Prostate gland (tissue), 2 donors: ENCODE measurements around the gene PEX11B. TPM values are rescaled to one million over a fixed set of nuclear protein-coding genes. Genes with fewer than 3 reads are reported as not detected.
"Not testable (repeated sequence)": the region's sequence is repeated elsewhere in the genome, so short reads cannot be mapped to it uniquely, and the experiment has no call there.

Source experiments
- DNase-seq: peaks from one replicate; pipeline ENCODE4 v3.0.0-alpha.2; 2019; ENCODE audit warnings: low spot score
- H3K27ac ChIP-seq, 2 donors: fragments of 200-600 bp; sonication (generic); 2 replicates each; pipeline ENCODE4 v1.5.1; 2017 to 2019
- H3K27me3 ChIP-seq: fragments of 200-600 bp; sonication (generic); replicated peaks from 2 replicates; pipeline ENCODE4 v1.5.1; 2019; ENCODE audit not compliant: insufficient read depth
- H3K36me3 ChIP-seq, 2 donors: fragments of 200-600 bp; sonication (generic); 1 replicate in 1 of 2; 2 replicates in 1 of 2; pipeline versions ENCODE4 v1.5.1 to v1.8.1; 2017 to 2019
- H3K4me1 ChIP-seq: fragments of 200-600 bp; sonication (generic); replicated peaks from 2 replicates; pipeline ENCODE4 v1.5.1; 2019
- H3K4me3 ChIP-seq, 2 donors: fragments of 200-600 bp; sonication (generic); 2 replicates each; pipeline ENCODE4 v1.5.1; 2017 to 2019
- H3K9me3 ChIP-seq: fragments of 200-600 bp; sonication (generic); 2 replicates; pipeline ENCODE4 v1.5.1; 2017
- CTCF ChIP-seq, 4 experiments: fragments of 200-600 bp in 2 of 4; fragments of 450-650 bp in 2 of 4; sonication (generic) in 2 of 4; IDR thresholded peaks; 1 replicate in 3 of 4; 2 replicates in 1 of 4; pipeline ENCODE4 v1.5.1; 2016 to 2019; ENCODE audit warnings: antibody characterized with exemption in 4 of 4, mild to moderate bottlenecking in 2 of 4, moderate library complexity in 2 of 4
- POLR2A ChIP-seq: fragments of 450-650 bp; IDR thresholded peaks from one replicate; pipeline ENCODE4 v1.6.1; 2016; ENCODE audit warnings: antibody characterized with exemption, mild to moderate bottlenecking
- POLR2AphosphoS5 ChIP-seq: sonication (generic); formaldehyde crosslinking; IDR thresholded peaks from one replicate; pipeline ENCODE4 v1.6.1; 2017; ENCODE audit warnings: antibody characterized with exemption
- WGBS: methylation state at CpG from one replicate; pipeline ENCODE4 v1.1.5; 2018; 5-methylcytosine and 5-hydroxymethylcytosine counted together
- intact Hi-C: fragments of 100-400 bp; cut with DNase I; formaldehyde crosslinking; loops from one replicate; pipeline ENCODE4 v1.14.2; 2022
- total RNA-seq, 2 donors: library from RNA; depleted of rRNA; stranded (reverse); fragments of >200 nt; gene quantifications; one replicate each; pipeline ENCODE4 v1.1.0, GENCODE V29; 2016

The PEX11B gene
- total RNA-seq, 2 donors from 2014 or later: 35.9 to 37.7 TPM

GRCh38 chr1:145936247-145936646 is 17.7 kb upstream of the PEX11B start:
- no peaks in the 10 kb centered on the region for H3K36me3 ChIP-seq
- no peak for DNase-seq
- no peaks in the 10 kb centered on the region for H3K4me1 ChIP-seq
- no peak overlapping the region for H3K27ac ChIP-seq
- no peak overlapping the region for H3K4me3 ChIP-seq
- WGBS: 73% methylated on average over 8 of the region's 8 CpGs
- TF ChIP-seq POLR2AphosphoS5: no peak
- no peak for TF ChIP-seq CTCF (IDR thresholded peaks at IDR 0.05)
- no peak for TF ChIP-seq POLR2A
- no peaks in the 10 kb centered on the region for H3K9me3 ChIP-seq
- intact Hi-C loops: no loop called here
- no peaks in the 10 kb centered on the region for H3K27me3 ChIP-seq

- Histone ChIP-seq H3K27me3 (no peaks in the 10 kb centered on the region), H3K4me3 (no peak overlapping the region), H3K9me3 (no peaks in the 10 kb centered on the region), H3K27ac (no peak overlapping the region), H3K4me1 (no peaks in the 10 kb centered on the region), H3K36me3 (no peaks in the 10 kb centered on the region)
- DNase-seq: no peak
- no peak for TF ChIP-seq POLR2AphosphoS5
- TF ChIP-seq CTCF (IDR thresholded peaks at IDR 0.05): no peak
- TF ChIP-seq POLR2A: no peak
- intact Hi-C loops: no loop called here
Observed at GRCh38 chr1:145935708-145936107, 17.2 kb upstream of the PEX11B start.

GRCh38 chr1:145932522-145933009 is 14.0 kb upstream of the PEX11B start:
- DNase-seq, H3K4me3 ChIP-seq, H3K27ac ChIP-seq, H3K27me3 ChIP-seq, H3K4me1 ChIP-seq, intact Hi-C loops, H3K36me3 ChIP-seq, H3K9me3 ChIP-seq: not testable (repeated sequence)
- 53% methylated on average over 9 of the region's 9 CpGs for WGBS

- Histone ChIP-seq H3K4me1 (no peaks in the 10 kb centered on the region), H3K36me3 (no peaks in the 10 kb centered on the region), H3K4me3 (peak overlapping the region; percentile 56 to 78), H3K27me3 (no peaks in the 10 kb centered on the region), H3K27ac (peak overlapping the region; percentile 94 to 95), H3K9me3 (no peaks in the 10 kb centered on the region)
- no peak for DNase-seq
- 62% methylated on average over 20 of the region's 20 CpGs for WGBS
- TF ChIP-seq CTCF (IDR thresholded peaks at IDR 0.05): no peak
- intact Hi-C loops: no loop called here
Observed at GRCh38 chr1:145927916-145928643, 9.6 kb upstream of the PEX11B start.

GRCh38 chr1:145927063-145927886 is 8.8 kb upstream of the PEX11B start, which contains the start of gene RBM8A:
Gene RBM8A, minus strand, starts transcription at chr1:145927484. Its CDS starts 58 bp downstream, at chr1:145927426.
- WGBS: under 1% methylated on average over 41 of the region's 41 CpGs
- Histone ChIP-seq H3K27me3 (no peaks in the 10 kb centered on the region), H3K36me3 (no peaks in the 10 kb centered on the region), H3K27ac (peak within 1 kb of the TSS; percentile 94 to 95), H3K9me3 (no peaks in the 10 kb centered on the region), H3K4me1 (no peaks in the 10 kb centered on the region), H3K4me3 (peak within 1 kb of the TSS; percentile 56 to 78)
- DNase-seq: peak; percentile 96
- intact Hi-C loops: no loop called here
- TF ChIP-seq POLR2A (peak; percentile 99), POLR2AphosphoS5 (peak; percentile 100), CTCF (IDR thresholded peaks at IDR 0.05) (peak; percentile 28 to 83 (median 53))
